HG03378 (cell line): ENCODE data around the gene G6PC3.
"Not testable (repeated sequence)": the region's sequence is repeated elsewhere in the genome, so short reads cannot be mapped to it uniquely, and the experiment has no call there.

ENCODE experiments used
- ATAC-seq: cut with Tn5 transposase; IDR thresholded peaks from one replicate; pipeline ENCODE4 v1.9.1; 2021; ENCODE audit warnings: mild to moderate bottlenecking, moderate library complexity; ENCODE audit not compliant: unreplicated experiment

The G6PC3 gene

GRCh38 chr17:44082256-44082927 is 11.9 kb downstream of the G6PC3 start:
- ATAC-seq = no peak

GRCh38 chr17:44083250-44083849 is 12.8 kb downstream of the G6PC3 start:
- no peak for ATAC-seq

DNA sequence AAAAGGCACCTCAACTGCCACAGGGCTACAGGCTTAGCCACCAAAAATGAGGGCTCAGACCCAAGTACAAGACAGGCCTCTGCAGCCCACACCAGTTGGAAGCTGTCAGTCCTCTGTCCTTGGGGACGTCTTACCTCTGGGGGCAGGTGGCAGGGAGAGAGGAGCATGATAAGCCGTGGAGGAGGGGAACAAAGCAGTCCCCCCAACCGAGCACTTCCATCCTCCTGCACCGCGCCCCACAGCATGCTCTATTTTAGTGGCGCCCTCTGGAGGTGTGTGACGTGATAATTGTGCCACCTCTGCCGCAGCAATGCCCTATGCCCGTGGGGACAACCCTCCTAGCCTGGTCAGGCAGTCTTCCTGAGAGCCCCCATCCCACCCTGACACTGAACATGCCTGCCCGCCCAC is 13.6 kb downstream of the G6PC3 start:
- ATAC-seq = no peak

- ATAC-seq = no peak
Observed at GRCh38 chr17:44084921-44085320, 14.4 kb downstream of the G6PC3 start.

DNA sequence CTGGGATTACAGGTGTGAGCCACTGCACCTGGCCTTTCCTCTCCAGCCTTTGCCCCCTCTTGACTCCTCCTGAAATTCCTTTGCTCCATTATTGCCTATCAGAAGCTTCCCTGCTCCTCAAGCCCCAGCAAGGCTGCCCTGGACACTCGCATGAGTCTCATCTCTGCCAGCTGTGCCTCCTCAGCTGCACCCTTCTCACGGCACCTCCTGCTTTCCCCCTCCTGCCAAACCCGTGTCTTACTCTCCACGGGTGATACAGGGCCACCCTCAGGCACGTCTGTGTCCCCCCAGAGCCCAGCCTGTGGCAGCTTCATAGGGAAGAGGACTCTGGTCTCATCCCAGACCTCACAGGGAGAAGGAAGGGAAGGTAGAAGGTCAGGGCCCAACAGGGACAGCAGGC is 15.4 kb downstream of the G6PC3 start:
- no peak for ATAC-seq

DNA sequence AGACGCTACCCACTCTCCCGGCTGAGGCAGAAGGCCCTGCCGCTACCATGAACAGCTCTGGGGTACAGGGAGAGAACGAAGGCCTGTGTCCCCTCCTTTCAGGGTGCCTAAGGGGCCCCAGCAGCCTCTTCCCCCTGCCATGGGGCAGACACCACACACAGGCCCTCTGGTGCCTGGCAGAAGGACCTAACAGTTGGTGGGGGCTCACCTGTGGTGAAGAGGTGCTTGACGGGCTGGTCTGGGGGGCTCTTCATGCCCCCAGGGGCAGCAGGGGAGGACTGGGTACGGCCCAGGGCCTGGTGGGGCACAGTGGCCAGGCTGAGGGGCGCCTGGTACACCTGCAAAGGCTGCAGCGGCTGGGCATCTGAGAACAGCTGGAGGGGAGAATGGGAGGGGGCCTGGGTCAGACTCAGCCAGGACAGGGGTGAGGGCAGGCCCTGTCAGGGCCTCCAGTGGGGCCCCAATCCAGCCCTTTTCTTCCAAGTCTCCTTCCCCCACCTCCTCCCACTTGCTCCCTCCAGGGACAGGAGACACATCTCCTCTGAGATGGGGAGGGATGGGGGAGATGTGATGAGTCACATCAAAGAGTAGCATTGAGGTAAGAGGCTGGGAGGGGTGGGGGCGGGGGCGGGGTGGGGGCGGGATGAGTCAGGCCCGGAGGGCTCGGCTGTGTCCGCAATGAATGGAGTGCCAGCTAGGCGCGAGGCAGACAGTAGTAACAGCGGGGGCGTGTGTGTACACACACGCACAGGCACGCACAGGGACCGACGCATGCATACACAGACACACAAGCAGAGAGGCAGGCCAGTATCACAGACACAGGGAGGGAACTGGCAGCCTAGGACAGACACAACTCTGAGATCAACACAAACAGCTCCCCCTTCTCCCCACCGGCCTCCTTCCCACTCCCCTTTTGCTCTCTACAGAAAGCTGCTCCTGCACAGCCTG is 16.1 kb downstream of the G6PC3 start:
- no peak for ATAC-seq

DNA sequence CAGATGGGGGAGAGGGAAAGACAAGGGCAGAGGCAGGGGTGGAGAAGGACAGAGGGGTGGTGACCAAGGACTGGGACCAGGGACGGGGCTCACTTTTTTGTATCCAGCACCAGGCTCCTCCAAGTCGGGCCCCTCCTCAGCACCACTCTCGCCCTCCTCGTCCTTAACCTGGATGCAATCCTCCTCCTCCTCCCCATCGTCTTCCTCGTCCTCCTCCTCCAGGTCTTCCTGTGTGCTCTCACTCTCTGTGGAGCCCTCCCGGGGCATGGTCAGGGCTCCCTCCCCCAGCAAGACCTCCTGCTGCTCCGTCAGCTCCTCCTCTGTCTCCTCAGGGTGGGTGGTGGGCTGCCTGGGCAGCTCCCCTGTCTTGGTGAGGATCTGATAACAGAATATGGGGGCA is 16.8 kb downstream of the G6PC3 start:
- ATAC-seq = no peak

- no peak for ATAC-seq
Observed at GRCh38 chr17:44088254-44088653, 17.7 kb downstream of the G6PC3 start.

- ATAC-seq = no peak
Observed at GRCh38 chr17:44091200-44091997, 20.9 kb downstream of the G6PC3 start.

DNA sequence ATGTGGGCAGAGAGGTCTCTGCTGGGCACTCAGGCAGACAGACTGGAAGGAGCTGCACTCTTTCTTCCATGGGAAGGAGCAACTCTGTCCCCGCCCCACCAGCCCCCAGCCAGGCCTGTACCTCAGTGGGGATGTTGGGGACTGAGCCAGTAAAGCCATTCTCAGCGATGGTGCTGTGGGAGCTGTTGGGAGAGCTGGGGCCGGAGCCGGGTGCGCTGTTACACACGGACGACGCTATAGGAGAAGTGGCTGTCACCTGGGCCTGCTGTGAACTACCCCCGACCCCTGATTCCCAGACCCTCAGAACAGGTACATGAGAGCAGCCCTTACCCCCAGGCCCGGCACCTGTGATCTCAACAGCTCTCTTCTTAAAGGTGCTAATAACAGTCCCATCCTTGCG is 21.5 kb downstream of the G6PC3 start:
- ATAC-seq = no peak

DNA sequence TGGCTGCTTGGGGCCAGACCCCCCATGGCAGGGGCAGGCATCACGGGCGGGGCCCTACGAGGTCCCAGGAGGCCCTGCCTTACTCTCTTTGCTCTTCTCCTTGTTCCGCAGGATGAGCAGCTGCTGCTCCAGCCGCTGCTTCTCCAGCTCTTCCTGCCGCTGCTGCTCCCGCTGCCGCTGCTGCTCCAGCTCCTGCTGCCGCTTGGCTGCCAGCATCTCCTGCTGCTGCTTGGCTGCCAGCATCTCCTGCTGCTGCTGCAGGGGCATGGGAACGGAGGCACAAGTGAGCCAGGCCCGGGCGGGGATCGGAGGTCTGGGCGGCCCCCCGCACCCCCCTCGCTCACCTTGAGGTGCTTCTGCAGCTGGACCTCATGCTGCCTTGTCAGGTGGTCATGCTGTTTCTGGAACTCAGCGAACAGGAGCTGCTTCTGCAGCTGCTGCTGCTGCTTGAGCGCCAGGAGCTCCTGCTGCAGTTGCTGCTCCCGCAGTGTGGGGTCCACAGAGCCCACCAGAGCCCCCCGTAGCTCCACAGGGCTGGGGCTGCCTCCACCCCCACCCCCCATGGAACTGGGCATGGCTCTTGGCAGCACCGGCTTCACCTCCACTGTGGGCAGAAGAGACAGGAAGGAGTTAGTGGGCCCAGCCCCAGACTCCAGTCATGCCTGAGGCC is 22.8 kb downstream of the G6PC3 start:
- no peak for ATAC-seq

DNA sequence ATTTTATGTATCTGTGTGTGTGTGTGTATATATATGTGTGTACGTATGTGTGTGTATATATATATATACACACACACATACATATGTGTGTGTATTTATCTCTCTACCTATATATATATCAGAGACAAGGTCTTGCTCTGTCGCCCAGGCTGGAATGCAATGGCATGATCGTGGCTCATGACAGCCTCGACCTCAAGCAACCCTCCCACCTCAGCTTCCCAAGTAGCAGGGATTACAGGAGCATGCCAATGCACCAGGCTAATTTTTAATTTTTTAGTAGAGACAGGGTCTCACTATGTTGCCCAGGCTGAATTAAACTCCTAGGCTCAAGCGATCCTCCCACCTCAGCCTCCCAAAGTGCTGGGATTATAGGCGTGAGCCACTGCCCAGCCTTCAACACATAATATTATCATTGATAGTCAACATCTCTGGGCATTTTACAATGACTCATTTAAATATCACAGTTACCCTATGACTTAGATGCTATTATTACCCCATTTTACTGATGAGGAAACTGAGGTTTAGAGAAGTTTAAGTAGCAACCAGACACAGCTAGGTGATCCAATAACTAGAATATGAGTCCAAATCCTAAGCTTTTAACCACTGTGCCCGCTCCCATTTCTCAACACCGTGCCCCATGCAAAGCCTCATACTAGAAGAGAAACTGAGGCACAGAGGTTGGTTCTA is 24.3 kb downstream of the G6PC3 start:
- no peak for ATAC-seq

DNA sequence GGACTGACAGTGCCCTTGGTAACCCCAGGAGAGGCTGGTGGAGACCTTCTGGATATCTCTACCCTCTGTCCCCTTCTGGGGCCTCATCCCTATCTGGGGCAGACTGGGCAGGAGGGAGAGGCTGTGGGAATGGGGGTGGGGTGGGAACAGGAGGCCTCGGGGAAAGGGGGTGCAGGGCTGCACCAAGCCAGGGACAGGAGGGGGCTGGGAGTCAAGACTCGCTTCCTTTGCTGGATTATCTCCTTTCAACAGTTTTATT is 24.8 kb downstream of the G6PC3 start:
- ATAC-seq = no peak

GRCh38 chr17:44095647-44096496 is 25.3 kb downstream of the G6PC3 start:
- ATAC-seq = no peak

DNA sequence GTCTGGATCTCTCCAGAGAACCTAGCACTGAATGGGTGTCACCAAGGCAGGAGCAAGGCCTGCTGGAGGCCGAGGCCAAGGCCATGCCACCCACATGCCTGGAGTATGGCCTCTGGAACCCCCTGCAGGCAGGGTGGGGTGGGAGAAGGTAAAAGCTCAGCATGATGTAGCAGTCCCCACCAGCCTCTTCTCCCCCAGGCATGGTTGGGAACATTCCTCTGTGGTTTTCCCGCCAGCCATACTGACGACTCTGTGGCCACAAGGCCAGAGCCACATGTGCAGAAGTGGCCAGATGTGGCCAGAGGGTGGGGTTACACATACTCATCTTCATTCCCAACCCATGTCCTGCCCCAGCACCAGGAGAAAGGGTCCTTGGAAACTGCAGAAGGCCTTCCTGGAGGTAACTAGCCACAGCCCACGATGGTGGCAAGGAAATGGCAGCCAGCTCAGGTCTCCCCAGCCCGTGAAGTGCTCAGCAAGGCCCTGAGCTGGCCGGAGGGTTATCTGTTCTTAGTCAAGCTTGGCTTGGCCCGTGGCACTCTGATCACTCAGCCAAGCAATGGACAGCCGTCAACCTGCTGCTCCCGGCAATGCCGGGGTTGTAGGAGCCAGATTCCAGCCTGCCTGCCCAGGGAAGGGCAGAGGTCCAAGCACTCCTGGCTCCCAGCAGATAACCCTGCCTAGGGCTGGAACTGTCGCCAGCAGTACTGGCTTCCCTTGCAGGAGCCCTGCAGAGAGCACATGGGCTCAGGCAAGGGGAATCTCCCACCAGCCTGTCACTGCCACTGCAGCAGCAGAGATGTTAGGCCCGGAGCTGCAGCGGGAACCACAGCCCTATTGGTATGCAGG is 26.8 kb downstream of the G6PC3 start:
- ATAC-seq = no peak

GRCh38 chr17:44101858-44102257 is 31.3 kb downstream of the G6PC3 start:
- not testable (repeated sequence) for ATAC-seq

DNA sequence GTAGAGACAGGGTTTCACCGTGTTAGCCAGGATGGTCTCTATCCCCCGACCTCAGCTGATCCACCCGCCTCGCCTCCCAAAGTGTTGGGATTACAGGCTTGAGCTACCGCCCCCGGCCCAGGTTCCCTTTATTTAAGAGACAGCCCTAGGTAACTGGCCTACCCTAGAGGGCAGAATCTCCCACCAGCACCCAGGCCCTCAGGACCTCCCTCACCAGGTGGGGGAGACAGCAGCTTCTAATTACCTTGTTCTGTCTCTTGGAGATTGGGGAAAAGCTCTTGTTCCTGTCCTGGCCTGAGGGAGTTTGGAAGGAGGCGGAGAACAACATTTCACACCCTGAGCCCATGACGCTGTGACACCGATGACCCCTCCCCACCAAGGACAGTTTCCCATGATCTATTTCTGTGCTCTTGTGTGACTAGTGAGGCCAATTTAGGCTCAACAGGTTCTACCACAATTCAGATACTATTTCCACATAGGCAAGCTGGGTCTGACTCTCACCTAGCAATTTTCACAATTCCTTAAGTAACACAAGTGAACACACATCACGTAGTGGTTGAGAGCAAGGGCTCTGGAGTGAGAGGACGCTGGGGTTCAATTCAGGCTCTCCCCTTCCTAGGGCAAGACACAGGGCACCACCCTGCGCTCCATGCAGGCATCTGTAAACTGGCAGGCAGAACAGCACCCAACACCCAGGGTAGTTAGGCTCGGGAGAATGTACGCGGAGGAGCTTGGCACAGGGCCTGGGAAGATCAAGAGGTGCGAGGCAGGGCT is 32.5 kb downstream of the G6PC3 start:
- ATAC-seq = no peak

- ATAC-seq = no peak
Observed at GRCh38 chr17:44105483-44105882, 34.9 kb downstream of the G6PC3 start.
